HepG2 (cell line): ENCODE measurements around the gene ZNF281. TPM values are rescaled to one million over a fixed set of nuclear protein-coding genes. Genes with fewer than 3 reads are reported as not detected.

Source experiments
- AGO1 ChIP-seq: fragments of 200-400 bp; formaldehyde crosslinking; IDR thresholded peaks from 2 replicates; pipeline ENCODE4 v1.6.1; 2017; ENCODE audit warnings: mild to moderate bottlenecking, low read depth, low read length, moderate library complexity; ENCODE audit not compliant: poor library complexity, severe bottlenecking
- ATF7 ChIP-seq, 2 experiments: fragments of 450-650 bp in 1 of 2; sonication (generic) in 1 of 2; formaldehyde crosslinking in 1 of 2; IDR thresholded peaks; 2 replicates each; pipeline versions ENCODE4 v1.4.0 to v1.6.1; 2016 to 2020; ENCODE audit warnings: antibody characterized with exemption in 1 of 2, mild to moderate bottlenecking in 1 of 2, missing genetic modification reagents in 1 of 2
- ATRX ChIP-seq: sonication (generic); formaldehyde crosslinking; IDR thresholded peaks from 2 replicates; pipeline ENCODE4 v1.4.0; 2020; ENCODE audit warnings: missing genetic modification reagents, borderline replicate concordance
- CREM ChIP-seq, 2 experiments: sonication (generic) in 1 of 2; formaldehyde crosslinking in 1 of 2; IDR thresholded peaks; 2 replicates each; pipeline versions ENCODE4 v1.4.0 to v1.6.1; 2016 to 2020; ENCODE audit warnings: antibody characterized with exemption in 1 of 2, mild to moderate bottlenecking in 1 of 2, missing genetic modification reagents in 1 of 2
- DNMT3B ChIP-seq: conservative IDR thresholded peaks from 2 replicates; pipeline ENCODE4 v1.6.1; 2016; ENCODE audit warnings: missing biosample characterization, control low read depth
- DPF2 ChIP-seq: sonication (generic); formaldehyde crosslinking; IDR thresholded peaks from 2 replicates; pipeline ENCODE4 v1.4.0; 2020; ENCODE audit warnings: mild to moderate bottlenecking, low read depth, missing genetic modification reagents, borderline replicate concordance
- EEA1 ChIP-seq: sonication (generic); formaldehyde crosslinking; IDR thresholded peaks from 2 replicates; pipeline ENCODE4 v1.5.1; 2020; ENCODE audit warnings: mild to moderate bottlenecking, missing genetic modification reagents, borderline replicate concordance
- EED ChIP-seq: sonication (generic); formaldehyde crosslinking; IDR thresholded peaks from 2 replicates; pipeline ENCODE4 v1.5.0; 2020; ENCODE audit warnings: mild to moderate bottlenecking, missing genetic modification reagents
- HNRNPK ChIP-seq: fragments of 200-400 bp; formaldehyde crosslinking; IDR thresholded peaks from 2 replicates; pipeline ENCODE4 v1.6.1; 2018; ENCODE audit warnings: low read length, low read depth, moderate library complexity, mild to moderate bottlenecking; ENCODE audit not compliant: poor library complexity, severe bottlenecking
- MTF2 ChIP-seq: sonication (generic); formaldehyde crosslinking; IDR thresholded peaks from 2 replicates; pipeline ENCODE4 v1.5.0; 2020; ENCODE audit warnings: missing genetic modification reagents, borderline replicate concordance
- PHF5A ChIP-seq: IDR thresholded peaks from one replicate; pipeline ENCODE4 v1.6.1; 2018; ENCODE audit warnings: low read depth, missing genetic modification reagents; ENCODE audit not compliant: unreplicated experiment
- RARA ChIP-seq: IDR thresholded peaks from 2 replicates; pipeline ENCODE4 v1.6.1; 2016; ENCODE audit warnings: missing genetic modification reagents, missing compliant biosample characterization
- SP140L ChIP-seq: sonication (generic); formaldehyde crosslinking; IDR thresholded peaks from 2 replicates; pipeline ENCODE4 v1.4.0; 2020; ENCODE audit warnings: missing genetic modification reagents, borderline replicate concordance
- XBP1 ChIP-seq: sonication (generic); formaldehyde crosslinking; IDR thresholded peaks from 2 replicates; pipeline ENCODE4 v1.5.0; 2020; ENCODE audit warnings: missing genetic modification reagents
- XRCC5 ChIP-seq: fragments of 200-400 bp; formaldehyde crosslinking; optimal IDR thresholded peaks from 2 replicates; pipeline ENCODE3; 2017; ENCODE audit warnings: mild to moderate bottlenecking, low read length
- ZBTB7B ChIP-seq: sonication (generic); formaldehyde crosslinking; IDR thresholded peaks from 2 replicates; pipeline ENCODE4 v1.4.0; 2020; ENCODE audit warnings: missing genetic modification reagents
- ZC3H13 ChIP-seq: sonication (generic); formaldehyde crosslinking; IDR thresholded peaks from 2 replicates; pipeline ENCODE4 v1.8.1; 2023; ENCODE audit warnings: mild to moderate bottlenecking, missing genetic modification reagents, moderate library complexity
- ZMYM3 ChIP-seq: sonication (generic); formaldehyde crosslinking; IDR thresholded peaks from 2 replicates; pipeline ENCODE4 v1.5.1; 2020; ENCODE audit warnings: mild to moderate bottlenecking, missing genetic modification reagents
- ZNF20 ChIP-seq: sonication (generic); formaldehyde crosslinking; IDR thresholded peaks from 2 replicates; pipeline ENCODE4 v1.4.0; 2020; ENCODE audit warnings: mild to moderate bottlenecking, moderate library complexity, missing genetic modification reagents
- ZNF530 ChIP-seq: sonication (generic); formaldehyde crosslinking; IDR thresholded peaks from 2 replicates; pipeline ENCODE4 v1.5.0; 2020; ENCODE audit warnings: low read depth, mild to moderate bottlenecking, missing genetic modification reagents
- ZNF546 ChIP-seq: sonication (generic); formaldehyde crosslinking; conservative IDR thresholded peaks from 2 replicates; pipeline ENCODE4 v1.8.1; 2023; ENCODE audit warnings: mild to moderate bottlenecking, missing genetic modification reagents
- ZNF773 ChIP-seq: sonication (generic); formaldehyde crosslinking; IDR thresholded peaks from 2 replicates; pipeline ENCODE4 v1.4.0; 2020; ENCODE audit warnings: missing genetic modification reagents, borderline replicate concordance
- ZNF891 ChIP-seq: sonication (generic); formaldehyde crosslinking; IDR thresholded peaks from 2 replicates; pipeline ENCODE4 v1.5.0; 2020; ENCODE audit warnings: mild to moderate bottlenecking, missing genetic modification reagents
- polyA plus RNA-seq, 8 experiments: library from polyadenylated mRNA; depleted of rRNA in 3 of 8; stranded (reverse) in 7 of 8; unstranded in 1 of 8; fragments of >200 nt; fragmentation: Illumina TruSeq in 4 of 8; extraction: Trizol in 4 of 8; gene quantifications; 2 replicates each; pipeline versions ENCODE4 v1.2.1 to v1.2.3, GENCODE V29; 2011 to 2016; ENCODE audit warnings: low read depth in 4 of 8, missing spikeins in 1 of 8, mixed read lengths in 1 of 8; ENCODE audit not compliant: insufficient read depth in 1 of 8
- total RNA-seq, 5 experiments: library from RNA; depleted of rRNA; stranded (reverse); fragments of >200 nt; fragmentation: Illumina TruSeq; extraction: Trizol; gene quantifications; 2 replicates each; pipeline ENCODE4 v1.2.3, GENCODE V29; 2016; ENCODE audit warnings: low read depth in 1 of 5
- TF ChIP-seq, protein P1 (sequence below): sonication (generic); formaldehyde crosslinking; conservative IDR thresholded peaks from 2 replicates; pipeline ENCODE4 v1.8.0; 2022; ENCODE audit warnings: missing genetic modification reagents
- TF ChIP-seq, protein P2 (sequence below): sonication (generic); formaldehyde crosslinking; IDR thresholded peaks from 2 replicates; pipeline ENCODE4 v1.8.0; 2022; ENCODE audit warnings: mild to moderate bottlenecking, missing genetic modification reagents, moderate library complexity
- TF ChIP-seq, protein P3 (sequence below): sonication (generic); formaldehyde crosslinking; IDR thresholded peaks from 2 replicates; pipeline ENCODE4 v1.4.0; 2020; ENCODE audit warnings: mild to moderate bottlenecking, missing genetic modification reagents

The ZNF281 gene
- total and polyA plus RNA-seq, 2 of the 13 experiments (the other 11 are each of a cell fraction or from before 2014, with no cell fraction given), result 7.7 to 20.6 TPM

DNA sequence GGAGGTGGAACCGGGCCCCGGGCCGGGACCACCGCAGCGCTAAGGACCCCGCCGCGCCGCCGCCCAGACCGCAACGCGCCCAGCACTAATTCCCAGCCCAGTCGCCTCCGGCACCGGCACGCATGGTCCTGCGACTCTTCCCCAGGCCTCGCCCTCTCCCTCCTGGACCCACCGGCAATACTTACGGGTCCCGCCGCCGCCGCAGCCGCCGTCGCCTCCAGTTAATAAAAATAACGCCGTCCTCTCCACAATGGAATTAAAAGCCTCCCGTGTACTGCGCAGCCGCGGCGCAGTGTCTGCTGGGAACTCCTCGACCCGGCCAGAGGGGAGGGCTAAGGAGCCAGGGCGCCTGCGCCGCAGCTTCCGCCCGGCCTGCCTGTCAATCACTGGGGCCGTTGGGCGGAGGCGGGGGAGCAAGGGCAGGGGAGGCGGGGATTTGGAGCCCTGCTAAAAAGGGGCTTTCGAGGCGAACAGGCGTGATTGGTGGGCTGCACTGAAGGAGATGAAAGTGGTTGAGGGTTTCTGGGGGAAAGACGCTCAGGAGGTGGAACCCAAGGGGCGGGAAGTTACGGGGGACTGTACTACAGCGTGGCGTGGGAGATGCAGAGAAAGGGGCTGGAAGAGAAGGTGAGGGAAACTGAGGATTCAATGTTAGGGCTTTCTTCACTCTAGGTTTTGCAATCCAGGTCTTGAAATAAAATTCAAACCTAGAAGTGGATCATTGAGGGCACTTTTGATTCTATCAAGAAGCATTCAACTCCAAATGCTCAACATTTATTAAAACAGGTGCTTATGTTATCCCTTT is at the start of gene ZNF281 (continued):
- no peak for TF ChIP-seq AGO1
- no peak for TF ChIP-seq ZNF530 (CRISPR knock-in tag)
- no peak for TF ChIP-seq ZNF773
- TF ChIP-seq MTF2 (CRISPR knock-in tag), result no peak
- TF ChIP-seq, protein P1, sequence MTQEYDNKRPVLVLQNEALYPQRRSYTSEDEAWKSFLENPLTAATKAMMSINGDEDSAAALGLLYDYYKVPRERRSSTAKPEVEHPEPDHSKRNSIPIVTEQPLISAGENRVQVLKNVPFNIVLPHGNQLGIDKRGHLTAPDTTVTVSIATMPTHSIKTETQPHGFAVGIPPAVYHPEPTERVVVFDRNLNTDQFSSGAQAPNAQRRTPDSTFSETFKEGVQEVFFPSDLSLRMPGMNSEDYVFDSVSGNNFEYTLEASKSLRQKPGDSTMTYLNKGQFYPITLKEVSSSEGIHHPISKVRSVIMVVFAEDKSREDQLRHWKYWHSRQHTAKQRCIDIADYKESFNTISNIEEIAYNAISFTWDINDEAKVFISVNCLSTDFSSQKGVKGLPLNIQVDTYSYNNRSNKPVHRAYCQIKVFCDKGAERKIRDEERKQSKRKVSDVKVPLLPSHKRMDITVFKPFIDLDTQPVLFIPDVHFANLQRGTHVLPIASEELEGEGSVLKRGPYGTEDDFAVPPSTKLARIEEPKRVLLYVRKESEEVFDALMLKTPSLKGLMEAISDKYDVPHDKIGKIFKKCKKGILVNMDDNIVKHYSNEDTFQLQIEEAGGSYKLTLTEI (CRISPR knock-in tag), result no peak
- TF ChIP-seq, protein P2, sequence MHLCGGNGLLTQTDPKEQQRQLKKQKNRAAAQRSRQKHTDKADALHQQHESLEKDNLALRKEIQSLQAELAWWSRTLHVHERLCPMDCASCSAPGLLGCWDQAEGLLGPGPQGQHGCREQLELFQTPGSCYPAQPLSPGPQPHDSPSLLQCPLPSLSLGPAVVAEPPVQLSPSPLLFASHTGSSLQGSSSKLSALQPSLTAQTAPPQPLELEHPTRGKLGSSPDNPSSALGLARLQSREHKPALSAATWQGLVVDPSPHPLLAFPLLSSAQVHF, result peak; percentile 45; the same call in 1 of the 2 replicates
- no peak for TF ChIP-seq SP140L (CRISPR knock-in tag)
- TF ChIP-seq PHF5A (CRISPR knock-in tag), result no peak
- TF ChIP-seq DPF2, result no peak
- TF ChIP-seq RARA (CRISPR knock-in tag), result no peak
- TF ChIP-seq ZC3H13 (CRISPR knock-in tag), result 0 out of 2 replicates have a peak, but pooled peaks have one; percentile 55
- no peak for TF ChIP-seq ATF7 (IDR thresholded peaks at IDR 0.05)
- TF ChIP-seq ATF7 (CRISPR knock-in tag; IDR thresholded peaks at IDR 0.05), result no peak
- TF ChIP-seq, protein P3, sequence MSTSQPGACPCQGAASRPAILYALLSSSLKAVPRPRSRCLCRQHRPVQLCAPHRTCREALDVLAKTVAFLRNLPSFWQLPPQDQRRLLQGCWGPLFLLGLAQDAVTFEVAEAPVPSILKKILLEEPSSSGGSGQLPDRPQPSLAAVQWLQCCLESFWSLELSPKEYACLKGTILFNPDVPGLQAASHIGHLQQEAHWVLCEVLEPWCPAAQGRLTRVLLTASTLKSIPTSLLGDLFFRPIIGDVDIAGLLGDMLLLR (CRISPR knock-in tag), result no peak
- peak; percentile 8; the same call in 1 of the 2 replicates for TF ChIP-seq ZMYM3
- TF ChIP-seq ZNF891 (CRISPR knock-in tag), result peak; percentile 86
- TF ChIP-seq EED (CRISPR knock-in tag), result no peak
- TF ChIP-seq ZNF20, result no peak
- no peak for TF ChIP-seq CREM (IDR thresholded peaks at IDR 0.05)
- TF ChIP-seq CREM (CRISPR knock-in tag; IDR thresholded peaks at IDR 0.05), result no peak
- TF ChIP-seq ATRX (CRISPR knock-in tag), result no peak
- peak; percentile 53; the same call in 1 of the 2 replicates for TF ChIP-seq ZBTB7B (CRISPR knock-in tag)
- TF ChIP-seq XRCC5, result no peak
- peak; percentile 55 for TF ChIP-seq HNRNPK
- TF ChIP-seq EEA1 (CRISPR knock-in tag), result no peak
- no peak for TF ChIP-seq XBP1 (CRISPR knock-in tag)
- no peak for TF ChIP-seq ZNF546 (CRISPR knock-in tag)
- TF ChIP-seq DNMT3B (CRISPR knock-in tag), result no peak
